Measurements from ENCODE around the gene PRICKLE1. TPM values are rescaled to one million over a fixed set of nuclear protein-coding genes. Genes with fewer than 3 reads are reported as not detected.

Gene PRICKLE1
- total and polyA plus RNA-seq, 2 donors (not counting 3 experiments of a cell fraction or from before 2014, with no cell fraction given), result 34.3 to 86.0 TPM

- H3K9me1 ChIP-seq (replicated peaks; ENCODE audit: control insufficient read depth, extremely low read depth, insufficient read depth, low read length), result no peaks in the 10 kb centered on the region
- no TSS peak for BruUV-seq (replicated peaks)
- H3K36me3 ChIP-seq (ENCODE audit: control insufficient read depth in 2 of 2, extremely low read depth in 1 of 2, insufficient read depth in 2 of 2, low read length in 2 of 2), result no peaks in the 10 kb centered on the region
- H3K27ac ChIP-seq (ENCODE audit: insufficient read depth, low read depth, low read length), result no peak overlapping the region
- dilution Hi-C loops (cut with MboI; ENCODE audit: extremely low pct_ligation_motif_present, low sequenced_read_pairs) (no loop called here), intact Hi-C loops (cut with micrococcal nuclease) (no loop called here)
- H4K20me1 ChIP-seq (replicated peaks; ENCODE audit: control insufficient read depth, extremely low read depth, insufficient read depth, low read length), result no peaks in the 10 kb centered on the region
- H3K9ac ChIP-seq (replicated peaks; ENCODE audit: extremely low read depth, insufficient read depth, low read length), result no peak overlapping the region
- no peak for TF ChIP-seq JUN (IDR thresholded peaks at IDR 0.05; ENCODE audit: borderline replicate concordance, insufficient read depth, insufficient read length, low read depth)
- no peak for TF ChIP-seq POLR2AphosphoS5 (IDR thresholded peaks at IDR 0.05; ENCODE audit: insufficient read depth, low read depth, low read length)
- no peak for TF ChIP-seq POLR2A (IDR thresholded peaks at IDR 0.05; ENCODE audit: low read depth, low read length)
- TF ChIP-seq MYC (IDR thresholded peaks at IDR 0.05; ENCODE audit: low read depth, low read length), result no peak
- TF ChIP-seq GATA2 (IDR thresholded peaks at IDR 0.05; ENCODE audit: insufficient read depth, insufficient read length, low read depth, low read length), result no peak
- TF ChIP-seq, protein P1, sequence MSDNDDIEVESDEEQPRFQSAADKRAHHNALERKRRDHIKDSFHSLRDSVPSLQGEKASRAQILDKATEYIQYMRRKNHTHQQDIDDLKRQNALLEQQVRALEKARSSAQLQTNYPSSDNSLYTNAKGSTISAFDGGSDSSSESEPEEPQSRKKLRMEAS (IDR thresholded peaks at IDR 0.05; ENCODE audit: insufficient read depth, insufficient read length), result no peak
- TF ChIP-seq FOS (IDR thresholded peaks at IDR 0.05; ENCODE audit: borderline replicate concordance, insufficient read depth, low read length), result no peak
- TF ChIP-seq EZH2 (IDR thresholded peaks at IDR 0.05; ENCODE audit: borderline replicate concordance, low read depth, low read length, severe bottlenecking), result no peak
- TF ChIP-seq, protein P2, sequence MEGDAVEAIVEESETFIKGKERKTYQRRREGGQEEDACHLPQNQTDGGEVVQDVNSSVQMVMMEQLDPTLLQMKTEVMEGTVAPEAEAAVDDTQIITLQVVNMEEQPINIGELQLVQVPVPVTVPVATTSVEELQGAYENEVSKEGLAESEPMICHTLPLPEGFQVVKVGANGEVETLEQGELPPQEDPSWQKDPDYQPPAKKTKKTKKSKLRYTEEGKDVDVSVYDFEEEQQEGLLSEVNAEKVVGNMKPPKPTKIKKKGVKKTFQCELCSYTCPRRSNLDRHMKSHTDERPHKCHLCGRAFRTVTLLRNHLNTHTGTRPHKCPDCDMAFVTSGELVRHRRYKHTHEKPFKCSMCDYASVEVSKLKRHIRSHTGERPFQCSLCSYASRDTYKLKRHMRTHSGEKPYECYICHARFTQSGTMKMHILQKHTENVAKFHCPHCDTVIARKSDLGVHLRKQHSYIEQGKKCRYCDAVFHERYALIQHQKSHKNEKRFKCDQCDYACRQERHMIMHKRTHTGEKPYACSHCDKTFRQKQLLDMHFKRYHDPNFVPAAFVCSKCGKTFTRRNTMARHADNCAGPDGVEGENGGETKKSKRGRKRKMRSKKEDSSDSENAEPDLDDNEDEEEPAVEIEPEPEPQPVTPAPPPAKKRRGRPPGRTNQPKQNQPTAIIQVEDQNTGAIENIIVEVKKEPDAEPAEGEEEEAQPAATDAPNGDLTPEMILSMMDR (IDR thresholded peaks at IDR 0.05; ENCODE audit: extremely low read depth in 1 of 2, insufficient read depth in 1 of 2, low read depth in 1 of 2, low read length in 2 of 2), result no peak
- H3K4me1 ChIP-seq (ENCODE audit: control insufficient read depth, extremely low read depth, insufficient read depth, low read length), result no peaks in the 10 kb centered on the region
- H3K4me2 ChIP-seq (ENCODE audit: insufficient read depth, low read length), result no peak overlapping the region
- no peak overlapping the region for H2AFZ ChIP-seq (ENCODE audit: low read depth, low read length)
- FAIRE-seq, result no peak
- no peaks in the 10 kb centered on the region for H3K27me3 ChIP-seq (ENCODE audit: control insufficient read depth in 2 of 2, insufficient read depth in 2 of 2, low read length in 2 of 2)
- no peaks in the 10 kb centered on the region for H3K9me3 ChIP-seq (replicated peaks; ENCODE audit: control insufficient read depth, insufficient read depth, low read length)
- ChIA-PET POLR2A (no interaction called here), CTCF (no interaction called here)
- H3K79me2 ChIP-seq (ENCODE audit: control insufficient read depth, insufficient read depth, low read length), result no peaks in the 10 kb centered on the region
- DNase-seq (ENCODE audit: low read depth, low spot score), result no peak
- no peak overlapping the region for H3K4me3 ChIP-seq (replicated peaks in 1 of 3; ENCODE audit: insufficient read depth in 1 of 3, low read depth in 1 of 3, low read length in 3 of 3)
Measured at GRCh38 chr12:42627151-42627550, 37.6 kb upstream of the PRICKLE1 start.

All from endothelial cell of umbilical vein (primary cell).